AG20443 (cell line): ENCODE measurements around the gene NFASC.
A peak's percentile ranks its signal among the peaks of the same experiment; 100 is the strongest.

ENCODE experiments used
- DNase-seq: peaks from one replicate; pipeline ENCODE4 v3.0.0; 2012; ENCODE audit warnings: low spot score, mixed read lengths

The NFASC gene

GRCh38 chr1:204983136-204983535, 112.5 kb downstream of the NFASC start:
- no peak for DNase-seq

- no peak for DNase-seq
Observed at GRCh38 chr1:204983881-204984280, 113.2 kb downstream of the NFASC start.

GRCh38 chr1:204984499-204984898, 113.8 kb downstream of the NFASC start:
- no peak for DNase-seq

- DNase-seq, result no peak
Observed at GRCh38 chr1:204986181-204986580, 115.5 kb downstream of the NFASC start.

- no peak for DNase-seq
Observed at GRCh38 chr1:204987689-204988088, 117.0 kb downstream of the NFASC start.

- no peak for DNase-seq
Observed at GRCh38 chr1:204988196-204988595, 117.5 kb downstream of the NFASC start.

- peak; percentile 95 for DNase-seq
Observed at GRCh38 chr1:204989266-204990058, 118.8 kb downstream of the NFASC start.

- DNase-seq, result no peak
Observed at GRCh38 chr1:204990059-204990664, 119.5 kb downstream of the NFASC start.

- DNase-seq, result no peak
Observed at GRCh38 chr1:204990721-204991341, 120.2 kb downstream of the NFASC start.

GRCh38 chr1:204991342-204991844, 120.7 kb downstream of the NFASC start:
- no peak for DNase-seq

GRCh38 chr1:204992201-204992997, 121.7 kb downstream of the NFASC start:
- DNase-seq, result no peak

- no peak for DNase-seq
Observed at GRCh38 chr1:204992998-204993314, 122.3 kb downstream of the NFASC start.

GRCh38 chr1:204994086-204994862, 123.6 kb downstream of the NFASC start:
- peak; percentile 41 for DNase-seq

GRCh38 chr1:204996981-204997380, 126.3 kb downstream of the NFASC start:
- peak; percentile 25 for DNase-seq

- DNase-seq, result no peak
Observed at GRCh38 chr1:204997591-204998355, 127.1 kb downstream of the NFASC start.

- DNase-seq, result no peak
Observed at GRCh38 chr1:205001162-205001561, 130.5 kb downstream of the NFASC start.

GRCh38 chr1:205002705-205003104, 132.0 kb downstream of the NFASC start:
- no peak for DNase-seq

GRCh38 chr1:205003358-205004131, 132.9 kb downstream of the NFASC start:
- DNase-seq, result no peak

GRCh38 chr1:205004351-205004750, 133.7 kb downstream of the NFASC start:
- DNase-seq, result no peak

GRCh38 chr1:205008896-205009295, 138.2 kb downstream of the NFASC start:
- DNase-seq, result no peak
